NCI-H226 (cell line): Measurements from ENCODE around the gene GRID2.
"Not testable (repeated sequence)": the region's sequence is repeated elsewhere in the genome, so short reads cannot be mapped to it uniquely, and the experiment has no call there.

Experiments used
- DNase-seq: peaks from one replicate; pipeline ENCODE4 v3.0.0-alpha.2; 2015

GRID2 gene

DNA sequence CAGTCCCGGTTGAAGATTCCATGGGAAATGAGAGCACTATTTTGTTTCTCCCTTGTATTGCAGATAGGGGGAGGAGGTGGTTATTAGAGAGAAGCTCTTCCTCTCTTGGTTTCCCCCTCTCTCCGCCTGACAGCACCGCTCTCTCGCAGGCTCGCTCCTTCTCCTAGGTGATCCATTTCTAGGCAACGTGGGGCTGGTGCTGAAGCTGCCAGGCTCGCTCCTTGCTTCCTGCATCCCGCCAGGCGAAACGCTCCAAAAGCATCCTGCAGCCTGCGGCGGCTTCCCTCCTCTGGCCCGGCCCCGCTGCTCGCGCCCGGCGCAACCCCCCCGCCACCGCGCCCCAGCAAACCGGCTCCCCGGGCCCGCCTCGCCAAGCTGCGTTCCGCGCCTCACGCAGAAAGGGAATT lies at the start of gene GRID2:
GRID2 (plus strand) TSS at position 346 of the 407 bp plus-strand sequence.
- no peak for DNase-seq

GRCh38 chr4:92253986-92254671 lies 49.6 kb upstream of the GRID2 start:
- no peak for DNase-seq

DNA sequence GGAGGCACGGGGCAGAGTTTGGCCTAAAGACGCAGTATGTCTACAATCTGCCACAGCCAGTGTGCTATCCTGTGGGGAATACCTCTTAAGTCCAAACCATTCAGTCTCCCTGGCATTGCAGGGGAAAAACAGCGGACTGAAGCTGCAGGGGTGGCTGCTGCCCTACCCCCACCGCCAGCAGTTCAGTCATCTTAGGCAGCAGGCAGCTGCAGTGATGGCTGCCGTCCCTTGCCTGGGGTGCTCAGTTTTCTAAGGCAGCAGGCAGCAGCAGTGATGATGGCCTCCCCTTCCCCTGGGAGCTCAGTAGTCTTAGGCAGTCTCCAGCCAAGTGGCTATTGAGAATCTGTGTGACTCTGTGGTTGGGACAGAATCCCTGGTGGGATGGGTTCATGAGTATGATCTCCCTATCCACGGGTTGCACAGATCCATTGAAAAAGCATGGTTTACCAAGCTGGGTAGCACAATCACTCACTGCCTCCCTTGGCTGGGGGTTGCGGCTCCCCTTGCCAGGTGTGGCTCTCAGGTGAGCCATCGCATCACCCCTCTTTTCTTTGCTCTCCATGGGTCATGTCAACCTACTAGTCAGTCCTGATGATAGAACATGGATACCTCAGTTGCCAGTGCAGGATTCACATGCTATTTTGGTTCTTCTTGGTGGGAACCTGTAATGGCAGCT lies 48.9 kb upstream of the GRID2 start:
- DNase-seq = no peak

GRCh38 chr4:92255920-92256244 lies 47.9 kb upstream of the GRID2 start:
- no peak for DNase-seq

GRCh38 chr4:92257931-92258857 lies 45.6 kb upstream of the GRID2 start:
- no peak for DNase-seq

GRCh38 chr4:92261256-92261655 lies 42.5 kb upstream of the GRID2 start:
- DNase-seq = no peak

- no peak for DNase-seq
Measured at GRCh38 chr4:92262371-92262770, 41.4 kb upstream of the GRID2 start.

GRCh38 chr4:92263010-92263409 lies 40.8 kb upstream of the GRID2 start:
- DNase-seq = no peak

- no peak for DNase-seq
Measured at GRCh38 chr4:92263575-92263974, 40.2 kb upstream of the GRID2 start.

DNA sequence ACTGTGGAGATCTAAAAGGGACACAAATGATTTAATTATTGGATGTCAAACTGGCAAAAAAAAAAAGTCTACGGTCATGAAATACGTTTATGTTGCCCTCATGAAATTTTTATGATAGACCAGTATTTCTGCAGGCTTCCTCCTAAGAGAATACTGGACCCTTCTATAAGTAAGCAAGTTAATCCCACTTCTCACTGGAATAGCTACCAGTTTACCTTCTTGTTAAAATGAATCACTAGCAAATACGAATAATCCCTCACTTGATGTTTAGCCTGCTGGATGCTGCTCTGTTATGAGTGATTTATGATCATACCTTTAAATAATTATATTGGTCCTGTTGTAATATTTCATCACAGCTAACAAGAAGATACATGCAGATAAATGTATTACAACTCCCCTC lies 39.6 kb upstream of the GRID2 start:
- no peak for DNase-seq

GRCh38 chr4:92265021-92265420 lies 38.7 kb upstream of the GRID2 start:
- DNase-seq = no peak

DNA sequence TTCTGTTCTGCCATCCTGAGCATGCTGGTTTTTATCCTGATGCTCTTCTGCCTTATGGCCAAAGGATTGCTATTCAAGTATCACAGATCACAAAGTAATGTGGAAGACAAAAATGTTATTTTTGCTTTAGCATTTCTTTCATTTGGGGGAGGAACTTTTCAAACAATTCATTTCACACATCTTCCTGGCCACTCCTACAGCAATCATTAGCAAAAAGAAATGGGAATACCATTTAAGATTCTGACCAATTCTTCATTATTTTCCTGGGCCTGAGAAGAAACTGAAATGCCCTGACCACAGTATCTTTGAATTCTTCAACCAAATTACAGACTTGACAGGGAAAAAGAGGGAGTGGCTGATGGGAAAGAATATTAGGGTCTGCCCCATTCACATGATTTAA lies 38.0 kb upstream of the GRID2 start:
- no peak for DNase-seq

GRCh38 chr4:92266521-92266920 lies 37.2 kb upstream of the GRID2 start:
- no peak for DNase-seq

- no peak for DNase-seq
Measured at GRCh38 chr4:92268642-92269041, 35.1 kb upstream of the GRID2 start.

- DNase-seq = peak; percentile 7
Measured at GRCh38 chr4:92270908-92271307, 32.9 kb upstream of the GRID2 start.

DNA sequence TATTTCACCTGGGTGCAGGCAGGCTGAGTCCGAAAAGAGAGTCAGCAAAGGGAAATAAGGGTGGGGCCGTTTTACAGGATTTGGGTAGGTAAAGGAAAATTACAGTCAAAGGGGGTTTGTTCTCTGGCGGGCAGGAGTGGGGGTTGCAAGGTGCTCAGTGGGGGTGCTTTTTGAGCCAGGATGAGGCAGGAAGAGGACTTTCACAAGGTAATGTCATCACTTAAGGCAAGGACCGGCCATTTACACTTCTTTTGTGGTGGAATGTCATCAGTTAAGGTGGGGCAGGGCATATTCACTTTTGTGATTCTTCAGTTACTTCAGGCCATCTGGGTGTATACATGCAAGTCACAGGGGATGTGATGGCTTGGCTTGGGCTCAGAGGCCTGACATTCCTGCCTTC lies 32.2 kb upstream of the GRID2 start:
- DNase-seq = not testable (repeated sequence)

- not testable (repeated sequence) for DNase-seq
Measured at GRCh38 chr4:92277057-92277881, 26.5 kb upstream of the GRID2 start.

GRCh38 chr4:92279296-92279695 lies 24.5 kb upstream of the GRID2 start:
- no peak for DNase-seq

GRCh38 chr4:92299152-92299551 lies 4.6 kb upstream of the GRID2 start:
- no peak for DNase-seq

GRCh38 chr4:92304121-92304520 lies 355 bp downstream of the GRID2 start:
- DNase-seq = no peak

GRCh38 chr4:92304606-92305005 lies 840 bp downstream of the GRID2 start:
- DNase-seq = no peak

- peak; percentile 3 for DNase-seq
Measured at GRCh38 chr4:92305148-92305877, 1.5 kb downstream of the GRID2 start.
